A673 (cell line): ENCODE measurements around the gene MOXD1.

Experiments
- EZH2 ChIP-seq: fragments of 200-600 bp; sonication (generic); IDR thresholded peaks from 2 replicates; pipeline ENCODE4 v1.6.1; 2017; ENCODE audit warnings: borderline replicate concordance, low read depth, mild to moderate bottlenecking, mixed read lengths, antibody characterized with exemption, low read length; ENCODE audit not compliant: poor library complexity, severe bottlenecking
- TF ChIP-seq, protein P1 (sequence below): fragments of 300-800, 200-600 bp; sonication (generic); conservative IDR thresholded peaks from 2 replicates; pipeline ENCODE4 v1.5.1; 2017; ENCODE audit warnings: low read depth, mild to moderate bottlenecking, antibody characterized with exemption, low read length, moderate library complexity, mixed read lengths

DNA sequence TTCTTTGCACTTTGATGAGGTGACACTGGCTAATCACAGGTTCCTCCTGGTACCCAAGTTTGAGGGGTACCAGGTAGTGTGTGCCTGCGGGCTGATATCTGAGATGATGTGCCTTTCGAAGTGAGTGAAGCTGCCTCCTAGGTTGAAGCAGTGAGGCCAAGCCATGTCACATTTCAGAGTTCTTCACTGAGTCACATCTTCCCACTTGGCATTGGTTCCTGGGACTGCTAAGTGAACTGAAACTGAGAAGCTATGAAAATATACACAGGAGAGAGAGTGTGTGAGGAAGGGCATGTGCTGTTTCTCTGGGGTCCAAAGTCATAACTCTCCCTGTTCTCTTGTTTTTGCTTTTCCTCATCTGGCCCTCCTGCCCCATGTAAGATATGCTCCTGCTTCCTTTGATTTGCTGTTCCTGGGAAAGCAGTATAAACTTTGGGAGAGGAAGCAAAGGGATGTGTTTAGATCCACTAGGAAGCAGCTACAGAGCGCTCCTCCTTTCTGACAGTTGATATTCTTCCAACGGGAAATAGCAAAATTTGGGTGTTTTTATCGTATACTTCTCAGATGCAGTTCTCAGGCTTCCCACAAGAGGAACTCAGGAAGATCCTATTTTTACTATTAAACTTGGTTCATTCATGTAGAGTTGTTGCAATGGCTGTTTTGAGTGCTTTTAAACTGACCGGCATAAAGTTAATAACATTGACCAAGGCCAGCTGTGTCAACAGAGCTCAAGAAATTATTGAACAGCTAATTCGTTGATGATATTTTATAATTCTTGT lies 153.7 kb downstream of the MOXD1 start:
- TF ChIP-seq, protein P1, sequence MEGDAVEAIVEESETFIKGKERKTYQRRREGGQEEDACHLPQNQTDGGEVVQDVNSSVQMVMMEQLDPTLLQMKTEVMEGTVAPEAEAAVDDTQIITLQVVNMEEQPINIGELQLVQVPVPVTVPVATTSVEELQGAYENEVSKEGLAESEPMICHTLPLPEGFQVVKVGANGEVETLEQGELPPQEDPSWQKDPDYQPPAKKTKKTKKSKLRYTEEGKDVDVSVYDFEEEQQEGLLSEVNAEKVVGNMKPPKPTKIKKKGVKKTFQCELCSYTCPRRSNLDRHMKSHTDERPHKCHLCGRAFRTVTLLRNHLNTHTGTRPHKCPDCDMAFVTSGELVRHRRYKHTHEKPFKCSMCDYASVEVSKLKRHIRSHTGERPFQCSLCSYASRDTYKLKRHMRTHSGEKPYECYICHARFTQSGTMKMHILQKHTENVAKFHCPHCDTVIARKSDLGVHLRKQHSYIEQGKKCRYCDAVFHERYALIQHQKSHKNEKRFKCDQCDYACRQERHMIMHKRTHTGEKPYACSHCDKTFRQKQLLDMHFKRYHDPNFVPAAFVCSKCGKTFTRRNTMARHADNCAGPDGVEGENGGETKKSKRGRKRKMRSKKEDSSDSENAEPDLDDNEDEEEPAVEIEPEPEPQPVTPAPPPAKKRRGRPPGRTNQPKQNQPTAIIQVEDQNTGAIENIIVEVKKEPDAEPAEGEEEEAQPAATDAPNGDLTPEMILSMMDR: no peak
- TF ChIP-seq EZH2: no peak
